Transverse colon (tissue), 4 donors: ENCODE data around the gene GNS. TPM values are rescaled to one million over a fixed set of nuclear protein-coding genes. Genes with fewer than 3 reads are reported as not detected.

Experiments used
- DNase-seq: peaks from one replicate; pipeline ENCODE4 v3.0.0-alpha.2; 2019
- H3K27ac ChIP-seq, 4 donors: fragments of 200-600 bp; sonication (generic); 2 replicates each; pipeline ENCODE4 v1.5.1; 2016 to 2018; ENCODE audit warnings: inconsistent platforms in 4 of 4
- H3K27me3 ChIP-seq: fragments of 200-600 bp; sonication (generic); 2 replicates; pipeline ENCODE4 v1.5.1; 2017; ENCODE audit warnings: inconsistent platforms
- H3K36me3 ChIP-seq, 4 donors: fragments of 200-600 bp; sonication (generic); 2 replicates each; pipeline ENCODE4 v1.5.1; 2017 to 2019; ENCODE audit warnings: inconsistent platforms in 4 of 4
- H3K4me1 ChIP-seq, 4 donors: fragments of 200-600 bp; sonication (generic); 2 replicates each; pipeline ENCODE4 v1.5.1; 2017 to 2020; ENCODE audit warnings: inconsistent platforms in 4 of 4
- H3K4me3 ChIP-seq, 4 donors: fragments of 200-600 bp; sonication (generic); 1 replicate in 1 of 4; 2 replicates in 3 of 4; pipeline versions ENCODE4 v1.5.1 to v1.6.1; 2017 to 2019; ENCODE audit warnings: inconsistent platforms in 4 of 4
- H3K9me3 ChIP-seq, 2 donors: fragments of 200-600 bp; sonication (generic); 2 replicates each; pipeline ENCODE4 v1.5.1; 2017 to 2019; ENCODE audit warnings: inconsistent platforms in 2 of 2
- EP300 ChIP-seq: sonication (generic); formaldehyde crosslinking; IDR thresholded peaks from one replicate; pipeline ENCODE4 v1.6.1; 2017; ENCODE audit warnings: antibody characterized with exemption, low read depth
- POLR2A ChIP-seq: fragments of 450-650 bp; IDR thresholded peaks from one replicate; pipeline ENCODE4 v1.6.1; 2016; ENCODE audit warnings: antibody characterized with exemption, mild to moderate bottlenecking, moderate library complexity
- POLR2AphosphoS5 ChIP-seq, 3 donors: sonication (generic); formaldehyde crosslinking; IDR thresholded peaks; one replicate each; pipeline ENCODE4 v1.6.1; 2016; ENCODE audit warnings: antibody characterized with exemption in 3 of 3
- WGBS, 2 donors: methylation state at CpG; one replicate each; pipeline ENCODE4 v1.1.5; 2018; ENCODE audit warnings: low coverage in 1 of 2; 5-methylcytosine and 5-hydroxymethylcytosine counted together
- in situ Hi-C, 4 donors: fragments of 200-750 bp; cut with MboI; loops; one replicate each; pipeline versions ENCODE4 v1.15.0 to v1.15.1; 2017; ENCODE audit warnings: low sequenced_read_pairs in 3 of 4, low pct_ligation_motif_present in 1 of 4, low pct_unique_long_range_greater_than_20kb in 1 of 4
- intact Hi-C: fragments of 100-400 bp; cut with DNase I; formaldehyde crosslinking; loops from one replicate; pipeline ENCODE4 v1.15.1; 2023; ENCODE audit warnings: low total_unique reads
- total RNA-seq, 4 donors: library from RNA; depleted of rRNA; stranded (reverse); fragments of >200 nt; gene quantifications; one replicate each; pipeline ENCODE4 v1.1.0, GENCODE V29; 2016
- TF ChIP-seq, protein P1 (sequence below), 5 experiments: fragments of 200-600 bp in 3 of 5; fragments of 450-650 bp in 2 of 5; sonication (generic) in 3 of 5; IDR thresholded peaks; 1 replicate in 2 of 5; 2 replicates in 3 of 5; pipeline ENCODE4 v1.5.1; 2016 to 2017; ENCODE audit warnings: antibody characterized with exemption in 5 of 5, inconsistent platforms in 3 of 5, mild to moderate bottlenecking in 2 of 5, moderate library complexity in 1 of 5

Gene GNS
- total RNA-seq, 4 donors from 2014 or later: 22.3 to 67.0 (median 48.3) TPM

DNA sequence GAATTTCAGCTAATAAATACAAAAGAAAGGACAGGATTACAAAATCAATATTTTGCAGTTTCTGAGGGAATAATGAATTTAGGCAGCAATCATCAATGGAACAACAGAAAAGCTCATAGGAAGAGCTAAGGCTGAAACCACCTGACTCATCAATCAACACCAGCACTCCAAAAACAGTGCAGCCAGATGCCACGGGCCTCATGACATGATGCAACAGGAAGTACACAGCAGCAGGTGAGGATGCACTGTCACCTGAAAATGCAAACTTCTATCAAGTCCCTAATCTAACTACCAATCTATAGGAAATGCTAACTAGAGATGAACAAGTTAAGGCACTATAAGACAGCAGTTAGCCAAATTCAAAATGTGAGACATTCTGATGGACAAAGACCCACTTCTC is 21.7 kb downstream of the GNS start:
- Histone ChIP-seq H3K4me1 (no peaks in the 10 kb centered on the region), H3K27me3 (no peaks in the 10 kb centered on the region), H3K36me3 (peaks cover 0 to 71% (median 11%) of the 10 kb centered on the region in 4 donors), H3K9me3 (no peaks in the 10 kb centered on the region), H3K4me3 (no peak overlapping the region), H3K27ac (no peak overlapping the region)
- DNase-seq: no peak
- WGBS, 2 donors: 29 to 40% methylated on average over 1 of the region's 1 CpG
- intact Hi-C loops: no loop called here
- no peak for TF ChIP-seq POLR2AphosphoS5 (IDR thresholded peaks at IDR 0.05)
- TF ChIP-seq, protein P1, sequence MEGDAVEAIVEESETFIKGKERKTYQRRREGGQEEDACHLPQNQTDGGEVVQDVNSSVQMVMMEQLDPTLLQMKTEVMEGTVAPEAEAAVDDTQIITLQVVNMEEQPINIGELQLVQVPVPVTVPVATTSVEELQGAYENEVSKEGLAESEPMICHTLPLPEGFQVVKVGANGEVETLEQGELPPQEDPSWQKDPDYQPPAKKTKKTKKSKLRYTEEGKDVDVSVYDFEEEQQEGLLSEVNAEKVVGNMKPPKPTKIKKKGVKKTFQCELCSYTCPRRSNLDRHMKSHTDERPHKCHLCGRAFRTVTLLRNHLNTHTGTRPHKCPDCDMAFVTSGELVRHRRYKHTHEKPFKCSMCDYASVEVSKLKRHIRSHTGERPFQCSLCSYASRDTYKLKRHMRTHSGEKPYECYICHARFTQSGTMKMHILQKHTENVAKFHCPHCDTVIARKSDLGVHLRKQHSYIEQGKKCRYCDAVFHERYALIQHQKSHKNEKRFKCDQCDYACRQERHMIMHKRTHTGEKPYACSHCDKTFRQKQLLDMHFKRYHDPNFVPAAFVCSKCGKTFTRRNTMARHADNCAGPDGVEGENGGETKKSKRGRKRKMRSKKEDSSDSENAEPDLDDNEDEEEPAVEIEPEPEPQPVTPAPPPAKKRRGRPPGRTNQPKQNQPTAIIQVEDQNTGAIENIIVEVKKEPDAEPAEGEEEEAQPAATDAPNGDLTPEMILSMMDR (IDR thresholded peaks at IDR 0.05): no peak
- in situ Hi-C loops: no loop called here

DNA sequence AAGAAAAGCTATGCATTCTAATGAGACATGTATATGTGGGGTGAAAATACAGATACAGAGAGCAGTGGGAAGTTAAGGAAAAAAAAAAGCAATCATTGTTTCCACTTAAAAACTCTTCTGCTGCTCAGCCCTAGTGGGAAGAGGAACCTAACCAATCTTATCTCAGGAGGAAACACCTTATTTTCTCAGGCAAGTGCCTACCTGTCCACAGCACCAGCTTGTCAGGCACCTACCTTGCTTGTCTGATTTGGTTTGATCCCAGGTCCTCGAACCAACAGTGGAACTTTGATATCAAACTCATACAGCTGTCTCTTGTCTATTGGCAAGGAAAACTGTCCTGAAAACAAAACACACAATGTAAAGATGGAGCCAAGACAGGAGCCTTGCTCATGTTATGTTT is 22.4 kb downstream of the GNS start:
- intact Hi-C loops: no loop called here
- no peak overlapping the region for H3K4me3 ChIP-seq

DNA sequence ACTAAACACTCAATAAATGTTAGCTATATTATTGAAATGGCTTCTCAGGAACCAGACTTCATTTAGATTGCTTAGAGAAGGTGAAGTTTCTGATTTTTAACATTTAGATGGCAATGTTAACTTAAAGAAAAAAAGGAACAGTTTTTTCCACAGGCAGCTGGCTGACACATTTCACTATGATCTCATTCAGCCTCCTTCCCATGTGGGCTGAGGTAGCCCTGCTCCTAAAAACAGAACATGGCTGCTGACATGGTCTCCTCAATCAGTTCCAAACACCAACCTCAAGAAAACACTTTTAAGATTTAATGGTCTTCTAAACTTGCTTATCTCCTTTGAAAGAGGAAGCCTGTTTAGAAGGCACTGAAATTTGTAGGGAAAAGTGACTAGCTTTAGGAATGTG is 23.8 kb downstream of the GNS start:
- Histone ChIP-seq H3K27ac (no peak overlapping the region), H3K4me1 (no peaks in the 10 kb centered on the region), H3K9me3 (no peaks in the 10 kb centered on the region), H3K4me3 (no peak overlapping the region), H3K36me3 (peaks cover 0 to 54% (median 9%) of the 10 kb centered on the region in 4 donors), H3K27me3 (no peaks in the 10 kb centered on the region)
- in situ Hi-C loops: no loop called here
- no peak for DNase-seq
- intact Hi-C loops: no loop called here
- TF ChIP-seq POLR2A (no peak), EP300 (no peak), POLR2AphosphoS5 (IDR thresholded peaks at IDR 0.05) (no peak)
- TF ChIP-seq, protein P1 (IDR thresholded peaks at IDR 0.05): no peak

More for the DNA sequence above, 22.4 kb downstream of the GNS start:
- no peaks in the 10 kb centered on the region for H3K4me1 ChIP-seq
- DNase-seq: no peak
- TF ChIP-seq POLR2A (no peak), POLR2AphosphoS5 (IDR thresholded peaks at IDR 0.05) (no peak)
- TF ChIP-seq, protein P1 (IDR thresholded peaks at IDR 0.05): no peak
- 82 to 88% methylated on average over 1 of the region's 1 CpG for WGBS, 2 donors
- H3K36me3 ChIP-seq: peaks cover 0 to 64% (median 9%) of the 10 kb centered on the region in 4 donors
- in situ Hi-C loops: no loop called here
- H3K27ac ChIP-seq: no peak overlapping the region
- no peaks in the 10 kb centered on the region for H3K9me3 ChIP-seq
- H3K27me3 ChIP-seq: no peaks in the 10 kb centered on the region

DNA sequence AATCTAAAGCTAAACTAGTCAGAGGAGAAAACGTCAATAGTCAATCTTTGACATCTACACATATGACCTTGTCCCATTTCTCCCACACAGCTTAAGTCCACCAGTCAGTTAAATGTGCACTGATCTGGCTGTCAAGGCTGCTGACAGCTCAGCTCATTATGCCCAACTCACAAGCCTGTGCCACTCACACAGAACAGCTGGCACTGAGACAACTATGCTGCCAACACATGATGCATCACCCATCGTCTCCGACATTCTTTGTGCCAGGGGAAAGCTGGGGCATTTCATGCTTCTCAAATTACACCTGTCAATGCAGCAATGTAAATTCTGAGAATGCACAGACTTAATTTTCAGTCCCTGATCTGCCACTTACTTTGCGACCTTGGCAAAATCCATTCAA is 25.3 kb downstream of the GNS start:
- Histone ChIP-seq H3K9me3 (no peaks in the 10 kb centered on the region), H3K36me3 (peaks cover 0 to 39% (median 5%) of the 10 kb centered on the region in 4 donors), H3K4me1 (peaks cover 0 to 10% (median 3%) of the 10 kb centered on the region in 4 donors), H3K27me3 (no peaks in the 10 kb centered on the region), H3K4me3 (no peak overlapping the region), H3K27ac (no peak overlapping the region)
- TF ChIP-seq EP300 (no peak), POLR2AphosphoS5 (IDR thresholded peaks at IDR 0.05) (no peak), POLR2A (no peak)
- TF ChIP-seq, protein P1 (IDR thresholded peaks at IDR 0.05): no peak
- no peak for DNase-seq
- in situ Hi-C loops (no loop called here), intact Hi-C loops (no loop called here)
- WGBS, 2 donors: 91 to 100% methylated on average over 1 to 4 of the region's 4 CpGs
